ENCODE measurements around the gene CYB5R4.
"Not testable (repeated sequence)": the region's sequence is repeated elsewhere in the genome, so short reads cannot be mapped to it uniquely, and the experiment has no call there.

CYB5R4 gene

GRCh38 chr6:83917001-83917400 lies 57.5 kb downstream of the CYB5R4 start:
- no peak for TF ChIP-seq CTCF (IDR thresholded peaks at IDR 0.05; ENCODE audit: insufficient read depth, low read length, poor library complexity, severe bottlenecking)
- Histone ChIP-seq H3K4me3 (replicated peaks; ENCODE audit: low read depth, low read length) (no peak overlapping the region), H3K36me3 (ENCODE audit: control insufficient read depth, insufficient read depth, low read length) (no peaks in the 10 kb centered on the region), H3K27me3 (replicated peaks; ENCODE audit: control insufficient read depth, insufficient read depth, low read length) (no peaks in the 10 kb centered on the region)
- no peak for DNase-seq (ENCODE audit: extremely low read depth, insufficient read length)

- no peaks in the 10 kb centered on the region; the same call in 1 of the 2 replicates for H3K36me3 ChIP-seq (ENCODE audit: control insufficient read depth, insufficient read depth, low read length)
- no peaks in the 10 kb centered on the region for H3K27me3 ChIP-seq (replicated peaks; ENCODE audit: control insufficient read depth, insufficient read depth, low read length)
- H3K4me3 ChIP-seq (replicated peaks; ENCODE audit: low read depth, low read length) = no peak overlapping the region
- TF ChIP-seq CTCF (IDR thresholded peaks at IDR 0.05; ENCODE audit: insufficient read depth, low read length, poor library complexity, severe bottlenecking) = no peak
- no peak for DNase-seq (ENCODE audit: extremely low read depth, insufficient read length)
These were observed 60.5 kb downstream of the CYB5R4 start for GRCh38 chr6:83920017-83920416.

- Histone ChIP-seq H3K36me3 (ENCODE audit: control insufficient read depth, insufficient read depth, low read length) (no peaks in the 10 kb centered on the region; the same call in 1 of the 2 replicates), H3K27me3 (replicated peaks; ENCODE audit: control insufficient read depth, insufficient read depth, low read length) (no peaks in the 10 kb centered on the region), H3K4me3 (replicated peaks; ENCODE audit: low read depth, low read length) (no peak overlapping the region)
- no peak for DNase-seq (ENCODE audit: extremely low read depth, insufficient read length)
- no peak for TF ChIP-seq CTCF (IDR thresholded peaks at IDR 0.05; ENCODE audit: insufficient read depth, low read length, poor library complexity, severe bottlenecking)
These were observed 61.8 kb downstream of the CYB5R4 start for GRCh38 chr6:83921315-83921714.

- no peak for TF ChIP-seq CTCF (IDR thresholded peaks at IDR 0.05; ENCODE audit: insufficient read depth, low read length, poor library complexity, severe bottlenecking)
- Histone ChIP-seq H3K36me3 (ENCODE audit: control insufficient read depth, insufficient read depth, low read length) (no peaks in the 10 kb centered on the region; the same call in none of the 2 replicates), H3K27me3 (replicated peaks; ENCODE audit: control insufficient read depth, insufficient read depth, low read length) (no peaks in the 10 kb centered on the region), H3K4me3 (replicated peaks; ENCODE audit: low read depth, low read length) (no peak overlapping the region)
- DNase-seq (ENCODE audit: extremely low read depth, insufficient read length) = no peak
These were observed 68.0 kb downstream of the CYB5R4 start for GRCh38 chr6:83927470-83927869.

- H3K4me3 ChIP-seq (replicated peaks; ENCODE audit: low read depth, low read length) = no peak overlapping the region
- TF ChIP-seq CTCF (IDR thresholded peaks at IDR 0.05; ENCODE audit: insufficient read depth, low read length, poor library complexity, severe bottlenecking) = no peak
- no peaks in the 10 kb centered on the region; the same call in none of the 2 replicates for H3K36me3 ChIP-seq (ENCODE audit: control insufficient read depth, insufficient read depth, low read length)
- H3K27me3 ChIP-seq (replicated peaks; ENCODE audit: control insufficient read depth, insufficient read depth, low read length) = no peaks in the 10 kb centered on the region
- DNase-seq (ENCODE audit: extremely low read depth, insufficient read length) = no peak
These were observed 68.8 kb downstream of the CYB5R4 start for GRCh38 chr6:83928286-83928685.

GRCh38 chr6:83946201-83946833 lies 86.8 kb downstream of the CYB5R4 start:
- H3K4me3 ChIP-seq (replicated peaks; ENCODE audit: low read depth, low read length); H3K27me3 ChIP-seq (replicated peaks; ENCODE audit: control insufficient read depth, insufficient read depth, low read length); H3K36me3 ChIP-seq (ENCODE audit: control insufficient read depth, insufficient read depth, low read length); DNase-seq (ENCODE audit: extremely low read depth, insufficient read length): not testable (repeated sequence)

GRCh38 chr6:83947983-83948382 lies 88.5 kb downstream of the CYB5R4 start:
- H3K36me3 ChIP-seq (ENCODE audit: control insufficient read depth, insufficient read depth, low read length); H3K27me3 ChIP-seq (replicated peaks; ENCODE audit: control insufficient read depth, insufficient read depth, low read length); H3K4me3 ChIP-seq (replicated peaks; ENCODE audit: low read depth, low read length); DNase-seq (ENCODE audit: extremely low read depth, insufficient read length): not testable (repeated sequence)
